NCI-H2196 treated with DMSO at 0.1 percent for 48 hours (cell line): ENCODE data around the gene C16orf54.
A peak's percentile ranks its signal among the peaks of the same experiment; 100 is the strongest.
"Not testable (repeated sequence)": the region's sequence is repeated elsewhere in the genome, so short reads cannot be mapped to it uniquely, and the experiment has no call there.

Source experiments
- DNase-seq: peaks from one replicate; lab custom pipeline; 2025; ENCODE audit not compliant: unreplicated experiment; lab: John Stamatoyannopoulos, UW

The C16orf54 gene

GRCh38 chr16:29745853-29746345 is at the start of gene C16orf54:
TSS of gene C16orf54 (minus strand) at chr16:29745990. CDS start at chr16:29744951, 1,039 bp downstream.
- DNase-seq: no peak

GRCh38 chr16:29794231-29794710 is 48.5 kb upstream of the C16orf54 start:
- DNase-seq: no peak

GRCh38 chr16:29793153-29793552 is 47.4 kb upstream of the C16orf54 start:
- not testable (repeated sequence) for DNase-seq

GRCh38 chr16:29791845-29792807 is 46.3 kb upstream of the C16orf54 start:
- no peak for DNase-seq

- DNase-seq: no peak
These were observed 45.4 kb upstream of the C16orf54 start for GRCh38 chr16:29790949-29791844.

GRCh38 chr16:29790183-29790948 is 44.6 kb upstream of the C16orf54 start, which contains the start of gene KIF22:
TSS of gene KIF22 (plus strand) at chr16:29790751. CDS start at chr16:29790760, 9 bp downstream.
- peak; percentile 97 for DNase-seq

- no peak for DNase-seq
These were observed 44.0 kb upstream of the C16orf54 start for GRCh38 chr16:29789775-29790182.

- not testable (repeated sequence) for DNase-seq
These were observed 41.4 kb upstream of the C16orf54 start for GRCh38 chr16:29787155-29787554.

GRCh38 chr16:29784901-29785500 is 39.2 kb upstream of the C16orf54 start:
- no peak for DNase-seq

- DNase-seq: no peak
These were observed 38.4 kb upstream of the C16orf54 start for GRCh38 chr16:29784157-29784556.

- DNase-seq: not testable (repeated sequence)
These were observed 37.5 kb upstream of the C16orf54 start for GRCh38 chr16:29783094-29783953.

GRCh38 chr16:29779474-29779873 is 33.7 kb upstream of the C16orf54 start:
- no peak for DNase-seq

GRCh38 chr16:29777576-29778350 is 32.0 kb upstream of the C16orf54 start, which contains the start of gene ZG16:
TSS of gene ZG16 (plus strand) at chr16:29778256. CDS start at chr16:29779267, 1,011 bp downstream.
- peak; percentile 7 for DNase-seq

GRCh38 chr16:29775742-29776408 is 30.1 kb upstream of the C16orf54 start:
- no peak for DNase-seq

GRCh38 chr16:29774730-29775129 is 28.9 kb upstream of the C16orf54 start:
- no peak for DNase-seq

GRCh38 chr16:29772330-29772729 is 26.5 kb upstream of the C16orf54 start:
- not testable (repeated sequence) for DNase-seq

- no peak for DNase-seq
These were observed 24.6 kb upstream of the C16orf54 start for GRCh38 chr16:29770250-29770929.
